ENCODE results near the gene PACRG.

PACRG gene

GRCh38 chr6:162960679-162961457 lies 233.1 kb downstream of the PACRG start:
- POLR2A ChIA-PET = no interaction called here
- no peak for DNase-seq (ENCODE audit: low read depth, low spot score)
- CTCF ChIA-PET = interaction anchor here (1.2 kb wide), 1 partner anchor 9 kb away, joined by 3 read pairs; no protein-coding TSS in a partner anchor
- TF ChIP-seq CTCF (IDR thresholded peaks at IDR 0.05; ENCODE audit: insufficient read depth, low read length, missing control alignments) = no peak
- no peak overlapping the region for H3K4me3 ChIP-seq (ENCODE audit: low read depth, low read length)

GRCh38 chr6:162962093-162962492 lies 234.3 kb downstream of the PACRG start:
- H3K4me3 ChIP-seq (ENCODE audit: low read depth, low read length) = no peak overlapping the region
- ChIA-PET CTCF (interaction anchor here (1.2 kb wide), 1 partner anchor 10 kb away, joined by 3 read pairs; no protein-coding TSS in a partner anchor), POLR2A (no interaction called here)
- TF ChIP-seq CTCF (IDR thresholded peaks at IDR 0.05; ENCODE audit: insufficient read depth, low read length, missing control alignments) = no peak
- DNase-seq (ENCODE audit: low read depth, low spot score) = no peak

- no peak overlapping the region for H3K4me3 ChIP-seq (ENCODE audit: low read depth, low read length)
- no peak for TF ChIP-seq CTCF (IDR thresholded peaks at IDR 0.05; ENCODE audit: insufficient read depth, low read length, missing control alignments)
- ChIA-PET CTCF (interaction anchor here (1.4 kb wide), 1 partner anchor 9 kb away, joined by 3 read pairs; no protein-coding TSS in a partner anchor), POLR2A (interaction anchor here (0.6 to 1.9 kb wide), 2 partner anchors 11 to 388 kb away, joined by 3 to 11 read pairs; no protein-coding TSS in a partner anchor)
- no peak for DNase-seq (ENCODE audit: low read depth, low spot score)
Observed at GRCh38 chr6:162963861-162964260, 236.1 kb downstream of the PACRG start.

GRCh38 chr6:162964488-162965140 lies 236.8 kb downstream of the PACRG start:
- POLR2A ChIA-PET = interaction anchor here (0.6 to 1.9 kb wide), 3 partner anchors 10 to 388 kb away, joined by 3 to 11 read pairs (median 4); no protein-coding TSS in a partner anchor

GRCh38 chr6:162965366-162965765 lies 237.6 kb downstream of the PACRG start:
- no peak overlapping the region for H3K4me3 ChIP-seq (ENCODE audit: low read depth, low read length)
- ChIA-PET CTCF (interaction anchor here (0.9 kb wide), 1 partner anchor 10 kb away, joined by 3 read pairs; no protein-coding TSS in a partner anchor), POLR2A (interaction anchor here (1.0 to 1.9 kb wide), 2 partner anchors 9 to 22 kb away, joined by 4 to 11 read pairs; no protein-coding TSS in a partner anchor)
- DNase-seq (ENCODE audit: low read depth, low spot score) = no peak
- TF ChIP-seq CTCF (IDR thresholded peaks at IDR 0.05; ENCODE audit: insufficient read depth, low read length, missing control alignments) = no peak

More at GRCh38 chr6:162964488-162965140, 236.8 kb downstream of the PACRG start:
- peak; percentile 99 for DNase-seq (ENCODE audit: low read depth, low spot score)
- no peak overlapping the region for H3K4me3 ChIP-seq (ENCODE audit: low read depth, low read length)
- no peak for TF ChIP-seq CTCF (IDR thresholded peaks at IDR 0.05; ENCODE audit: insufficient read depth, low read length, missing control alignments)
- CTCF ChIA-PET = interaction anchor here (0.9 to 1.4 kb wide), 2 partner anchors 10 kb away, joined by 3 to 4 read pairs; no protein-coding TSS in a partner anchor

- DNase-seq (ENCODE audit: low read depth, low spot score) = no peak
- POLR2A ChIA-PET = no interaction called here
- TF ChIP-seq CTCF (IDR thresholded peaks at IDR 0.05; ENCODE audit: insufficient read depth, low read length, missing control alignments) = no peak
- CTCF ChIA-PET = no interaction called here
- no peak overlapping the region for H3K4me3 ChIP-seq (ENCODE audit: low read depth, low read length)
Observed at GRCh38 chr6:162970246-162970645, 242.5 kb downstream of the PACRG start.

Measured in AG04449 (cell line).